ENCODE data around the gene SLC25A22.

DNA sequence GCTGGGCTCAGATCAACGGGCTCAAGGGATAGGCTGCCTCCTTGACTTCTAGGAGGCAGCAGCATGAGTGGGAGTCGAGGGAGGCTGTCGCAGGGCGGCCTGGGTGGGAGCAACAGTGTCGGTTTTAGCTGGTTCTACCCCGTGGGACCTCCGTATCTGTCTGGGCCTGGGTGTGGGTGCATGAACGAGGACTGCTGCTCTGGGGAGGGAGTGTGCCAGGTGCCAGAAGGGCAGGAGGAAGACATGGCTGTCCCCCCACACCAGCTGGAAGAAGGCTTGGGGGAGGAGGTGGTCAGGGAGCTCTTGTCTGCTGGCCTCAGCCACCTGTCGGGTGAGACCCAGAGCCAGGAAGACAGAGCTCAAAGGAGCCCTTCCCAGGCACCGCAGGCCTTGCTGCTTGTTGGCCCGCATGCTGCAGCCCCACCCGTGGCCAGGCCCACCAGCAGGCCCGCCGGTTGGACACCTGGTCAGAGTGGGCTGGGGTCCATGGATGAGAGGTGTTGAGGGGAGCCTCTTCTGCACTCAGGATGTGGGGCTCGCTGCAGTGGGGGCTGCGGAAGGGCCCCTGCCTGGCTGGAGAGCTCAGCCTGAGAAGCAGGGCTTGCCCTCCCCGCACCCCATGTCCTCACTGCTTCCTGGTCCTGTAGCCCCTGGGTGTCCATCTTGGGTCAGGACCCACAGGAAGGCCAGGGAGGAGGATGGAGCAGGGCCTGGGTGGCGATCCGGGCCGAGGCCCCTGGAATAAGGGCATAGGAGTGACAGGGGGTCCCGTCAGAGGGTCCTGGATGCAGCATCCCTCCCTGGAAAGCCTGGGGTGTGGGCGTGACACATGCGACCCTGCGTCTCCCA is 11.6 kb downstream of the SLC25A22 start:
- TF ChIP-seq EZH2phosphoT487 (IDR thresholded peaks at IDR 0.05; ENCODE audit: borderline replicate concordance, low read length): no peak
- TF ChIP-seq, protein P1, sequence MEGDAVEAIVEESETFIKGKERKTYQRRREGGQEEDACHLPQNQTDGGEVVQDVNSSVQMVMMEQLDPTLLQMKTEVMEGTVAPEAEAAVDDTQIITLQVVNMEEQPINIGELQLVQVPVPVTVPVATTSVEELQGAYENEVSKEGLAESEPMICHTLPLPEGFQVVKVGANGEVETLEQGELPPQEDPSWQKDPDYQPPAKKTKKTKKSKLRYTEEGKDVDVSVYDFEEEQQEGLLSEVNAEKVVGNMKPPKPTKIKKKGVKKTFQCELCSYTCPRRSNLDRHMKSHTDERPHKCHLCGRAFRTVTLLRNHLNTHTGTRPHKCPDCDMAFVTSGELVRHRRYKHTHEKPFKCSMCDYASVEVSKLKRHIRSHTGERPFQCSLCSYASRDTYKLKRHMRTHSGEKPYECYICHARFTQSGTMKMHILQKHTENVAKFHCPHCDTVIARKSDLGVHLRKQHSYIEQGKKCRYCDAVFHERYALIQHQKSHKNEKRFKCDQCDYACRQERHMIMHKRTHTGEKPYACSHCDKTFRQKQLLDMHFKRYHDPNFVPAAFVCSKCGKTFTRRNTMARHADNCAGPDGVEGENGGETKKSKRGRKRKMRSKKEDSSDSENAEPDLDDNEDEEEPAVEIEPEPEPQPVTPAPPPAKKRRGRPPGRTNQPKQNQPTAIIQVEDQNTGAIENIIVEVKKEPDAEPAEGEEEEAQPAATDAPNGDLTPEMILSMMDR (conservative IDR thresholded peaks at IDR 0.05; ENCODE audit: low read depth, low read length): no peak

Measured in PC-3 (cell line).